Omental fat pad (tissue), 4 donors: ENCODE measurements around the gene OR8D2. TPM values are rescaled to one million over a fixed set of nuclear protein-coding genes. Genes with fewer than 3 reads are reported as not detected.

Experiments used
- ATAC-seq: fragments of 150-250 bp; one replicate; pipeline ENCODE4 v1.9.1; 2016; ENCODE audit warnings: mild to moderate bottlenecking, moderate library complexity; ENCODE audit not compliant: low FRiP score
- DNase-seq: peaks from one replicate; pipeline ENCODE4 v3.0.0-alpha.2; 2019; ENCODE audit warnings: low spot score
- total RNA-seq, 4 donors: library from RNA; depleted of rRNA; stranded (reverse); fragments of >200 nt; gene quantifications; one replicate each; pipeline ENCODE4 v1.1.0, GENCODE V29; 2016
- TF ChIP-seq, protein P1 (sequence below), 3 donors: fragments of 450-650 bp; IDR thresholded peaks; one replicate each; pipeline ENCODE4 v1.5.1; 2016 to 2017; ENCODE audit warnings: antibody characterized with exemption in 3 of 3, mild to moderate bottlenecking in 3 of 3, moderate library complexity in 2 of 3

OR8D2 gene
- total RNA-seq, 4 donors from 2014 or later: not detected

DNA sequence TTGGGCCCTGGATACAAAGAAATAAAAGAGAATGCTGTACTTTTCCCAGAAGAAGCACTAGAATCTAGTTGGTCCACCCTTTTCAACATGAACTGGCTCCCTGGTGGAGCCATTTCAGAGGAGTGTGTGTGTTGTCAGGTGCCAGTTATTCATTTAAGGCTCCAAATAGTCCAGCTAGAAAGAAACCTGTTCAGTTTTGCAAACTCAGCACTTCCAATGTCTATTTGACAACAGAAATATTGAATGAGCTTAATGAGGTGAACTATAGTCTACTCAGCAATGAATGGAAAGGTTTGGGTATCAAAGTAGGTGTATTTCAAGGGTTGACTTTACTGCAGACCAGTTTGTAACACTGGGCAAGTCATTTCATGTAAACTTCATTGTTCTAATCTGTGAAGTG, 8.3 kb downstream of the OR8D2 start:
- DNase-seq: no peak
- ATAC-seq: no peak
- TF ChIP-seq, protein P1, sequence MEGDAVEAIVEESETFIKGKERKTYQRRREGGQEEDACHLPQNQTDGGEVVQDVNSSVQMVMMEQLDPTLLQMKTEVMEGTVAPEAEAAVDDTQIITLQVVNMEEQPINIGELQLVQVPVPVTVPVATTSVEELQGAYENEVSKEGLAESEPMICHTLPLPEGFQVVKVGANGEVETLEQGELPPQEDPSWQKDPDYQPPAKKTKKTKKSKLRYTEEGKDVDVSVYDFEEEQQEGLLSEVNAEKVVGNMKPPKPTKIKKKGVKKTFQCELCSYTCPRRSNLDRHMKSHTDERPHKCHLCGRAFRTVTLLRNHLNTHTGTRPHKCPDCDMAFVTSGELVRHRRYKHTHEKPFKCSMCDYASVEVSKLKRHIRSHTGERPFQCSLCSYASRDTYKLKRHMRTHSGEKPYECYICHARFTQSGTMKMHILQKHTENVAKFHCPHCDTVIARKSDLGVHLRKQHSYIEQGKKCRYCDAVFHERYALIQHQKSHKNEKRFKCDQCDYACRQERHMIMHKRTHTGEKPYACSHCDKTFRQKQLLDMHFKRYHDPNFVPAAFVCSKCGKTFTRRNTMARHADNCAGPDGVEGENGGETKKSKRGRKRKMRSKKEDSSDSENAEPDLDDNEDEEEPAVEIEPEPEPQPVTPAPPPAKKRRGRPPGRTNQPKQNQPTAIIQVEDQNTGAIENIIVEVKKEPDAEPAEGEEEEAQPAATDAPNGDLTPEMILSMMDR (IDR thresholded peaks at IDR 0.05): no peak

DNA sequence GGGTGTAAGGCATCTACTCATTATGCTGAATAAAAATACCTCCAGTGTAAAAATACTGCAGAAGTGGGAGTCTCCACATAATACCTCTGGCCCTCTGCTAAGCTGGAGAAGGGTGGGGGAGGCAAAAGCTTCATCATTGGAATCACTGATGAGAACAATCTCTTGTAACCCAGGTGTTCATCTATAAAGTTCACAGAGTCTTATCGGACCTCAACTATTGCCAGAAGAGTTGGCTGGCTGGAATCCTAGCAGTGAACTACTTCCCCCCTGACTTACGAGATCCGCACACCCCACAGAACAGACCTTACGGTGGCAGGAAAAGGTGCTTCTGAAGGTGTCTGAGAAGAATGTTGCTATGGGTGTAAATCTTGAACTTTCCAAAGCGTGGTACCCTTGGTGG, 8.7 kb downstream of the OR8D2 start:
- ATAC-seq (no peak), DNase-seq (no peak)
- TF ChIP-seq, protein P1 (IDR thresholded peaks at IDR 0.05): no peak

DNA sequence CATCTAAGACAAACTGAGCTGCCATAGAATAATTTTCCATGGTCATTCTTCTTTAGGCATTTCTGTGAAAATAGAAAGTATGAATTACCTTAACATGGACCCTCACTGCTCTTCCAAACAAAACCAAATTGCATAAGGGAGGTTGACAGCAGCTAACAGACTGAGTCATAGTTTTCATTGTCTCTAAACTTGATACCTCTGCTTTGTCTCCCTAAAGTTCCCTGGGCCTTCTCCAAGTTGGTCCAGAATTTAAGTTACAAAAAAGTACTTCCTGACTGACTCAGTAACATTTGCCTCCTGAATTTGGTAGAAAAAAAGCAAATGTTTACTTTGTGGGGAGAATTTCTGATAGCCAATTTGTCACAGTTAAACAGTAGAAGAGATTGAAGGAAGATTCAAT, 9.3 kb downstream of the OR8D2 start:
- DNase-seq: no peak
- ATAC-seq: no peak
- TF ChIP-seq, protein P1 (IDR thresholded peaks at IDR 0.05): no peak

DNA sequence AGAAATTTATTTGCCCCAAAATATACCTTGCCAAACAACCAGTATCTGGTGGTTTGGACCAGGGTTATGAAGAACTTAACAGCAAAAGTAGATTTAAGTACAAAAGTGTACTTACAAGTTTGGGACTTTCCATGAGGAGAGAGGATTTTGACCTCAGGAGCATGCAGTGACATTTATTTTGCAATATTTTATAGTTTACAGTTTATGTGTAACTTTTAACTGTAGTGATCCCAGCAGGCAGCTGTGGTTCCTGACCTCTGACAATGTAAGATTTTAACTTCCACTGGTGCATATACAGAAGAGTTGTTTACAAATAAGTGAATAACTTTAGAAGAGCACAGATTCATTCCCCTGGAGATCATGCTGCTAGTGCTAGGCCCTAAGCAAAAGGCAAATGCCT, 12.9 kb downstream of the OR8D2 start:
- TF ChIP-seq, protein P1 (IDR thresholded peaks at IDR 0.05): no peak
- DNase-seq (no peak), ATAC-seq (no peak)

DNA sequence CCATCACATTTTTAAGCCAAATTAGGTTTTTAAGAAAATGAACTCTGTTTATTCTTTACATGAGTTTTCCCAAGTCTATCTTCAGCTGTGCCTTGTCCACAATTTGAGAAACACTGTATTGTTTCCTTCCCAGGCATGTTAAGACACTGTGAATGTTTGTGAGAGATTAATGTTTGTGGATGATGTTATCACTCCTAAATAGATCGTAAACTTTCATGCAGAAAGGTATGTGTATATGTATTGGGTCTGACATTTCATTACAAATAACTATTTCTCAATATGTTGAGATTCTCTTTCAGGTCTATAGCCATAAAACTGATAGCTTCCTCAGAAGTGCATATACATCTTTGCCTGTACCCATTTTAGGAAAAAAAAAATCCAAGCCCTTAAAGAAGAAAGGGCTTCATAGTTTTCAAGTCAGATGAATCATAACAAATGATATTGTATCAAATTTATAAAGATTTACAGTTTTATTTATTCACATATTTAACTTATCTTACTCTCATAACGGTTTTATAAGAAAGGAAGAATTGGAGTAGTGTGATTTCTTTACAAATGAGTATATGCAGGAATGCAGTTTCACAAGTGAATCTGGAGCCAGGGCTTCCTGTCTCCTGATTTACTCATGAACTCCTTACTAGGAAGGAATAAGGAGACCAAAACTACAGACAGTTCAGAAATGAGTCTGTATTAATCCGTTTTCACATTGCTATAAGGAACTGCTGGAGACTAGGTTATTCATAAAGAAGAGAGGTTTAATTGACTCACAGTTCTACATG, 17.5 kb downstream of the OR8D2 start:
- ATAC-seq: no peak
- TF ChIP-seq, protein P1 (IDR thresholded peaks at IDR 0.05): no peak
- DNase-seq: no peak

DNA sequence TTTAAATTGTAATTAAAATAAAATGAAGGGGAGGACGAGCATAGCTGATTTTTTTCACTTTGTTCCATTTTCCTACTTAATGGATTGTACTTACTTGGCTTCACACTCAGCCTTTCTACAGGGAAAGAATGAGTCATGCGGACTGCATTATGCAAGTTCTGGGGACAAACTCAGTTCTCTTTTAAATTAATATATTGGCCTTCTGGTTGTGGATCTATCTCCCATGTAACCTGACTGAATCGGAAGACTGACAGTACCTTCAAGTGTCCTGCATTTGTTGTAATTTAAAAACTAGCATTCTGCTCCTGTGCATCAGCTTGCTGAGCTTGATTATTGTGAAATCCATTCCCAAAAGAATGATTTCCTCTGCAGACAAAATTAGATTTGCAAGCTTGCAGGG, 18.4 kb downstream of the OR8D2 start:
- TF ChIP-seq, protein P1 (IDR thresholded peaks at IDR 0.05): no peak
- no peak for DNase-seq
- ATAC-seq: no peak

DNA sequence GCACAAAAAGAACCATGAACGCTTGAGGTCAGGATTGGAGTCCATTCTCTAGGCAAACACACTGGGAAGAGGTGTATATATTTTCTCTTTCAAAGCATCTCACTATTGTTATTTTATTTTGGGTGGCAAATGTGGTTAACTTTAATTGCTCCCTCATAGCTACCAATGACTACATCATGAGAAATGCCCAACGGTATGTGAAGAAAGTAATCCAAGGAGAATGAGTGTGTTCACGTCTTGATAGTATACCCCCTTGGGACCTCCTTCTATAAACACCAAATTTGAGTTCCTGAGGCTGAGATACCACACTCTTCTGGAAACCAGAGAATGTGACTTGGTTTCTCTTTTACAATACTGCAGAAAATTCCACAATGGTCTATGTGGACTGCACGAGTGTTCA, 22.1 kb downstream of the OR8D2 start:
- TF ChIP-seq, protein P1 (IDR thresholded peaks at IDR 0.05): no peak
- DNase-seq (no peak), ATAC-seq (no peak)
